ENCODE results near the gene FAM169A.
"Not testable (repeated sequence)": the region's sequence is repeated elsewhere in the genome, so short reads cannot be mapped to it uniquely, and the experiment has no call there.

FAM169A gene

GRCh38 chr5:74866596-74867162 is 492 bp upstream of the FAM169A start:
- DNase-seq, result no peak

GRCh38 chr5:74865256-74865803 is 857 bp downstream of the FAM169A start:
- peak in 1 of 2 donors; percentile 10 for DNase-seq

- DNase-seq, result no peak
Measured at GRCh38 chr5:74864823-74865222, 1.4 kb downstream of the FAM169A start.

- DNase-seq, result no peak
Measured at GRCh38 chr5:74863726-74864125, 2.5 kb downstream of the FAM169A start.

GRCh38 chr5:74862221-74862620 is 4.0 kb downstream of the FAM169A start:
- DNase-seq, result no peak

GRCh38 chr5:74856975-74857374 is 9.2 kb downstream of the FAM169A start:
- DNase-seq, result not testable (repeated sequence)

DNA sequence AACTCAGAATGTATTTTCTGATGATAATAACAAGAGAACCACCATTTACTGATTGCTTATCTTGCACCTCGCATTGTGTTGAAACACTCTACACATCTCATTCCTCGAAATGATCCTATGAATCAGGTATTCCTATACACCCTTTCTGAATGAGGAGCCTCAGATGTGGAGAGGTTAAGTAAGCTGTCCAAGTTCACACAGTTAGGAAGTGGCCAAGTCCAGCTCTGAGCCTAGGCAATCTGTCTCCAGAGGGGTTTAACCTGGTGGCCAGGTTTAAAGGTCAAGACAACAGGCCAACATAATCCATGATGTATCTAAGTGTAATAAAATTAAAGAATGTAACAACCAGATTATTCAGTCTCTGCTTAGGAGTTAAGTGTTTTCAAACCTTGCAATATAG is 12.9 kb downstream of the FAM169A start:
- no peak for DNase-seq

- no peak for DNase-seq
Measured at GRCh38 chr5:74851684-74852353, 14.4 kb downstream of the FAM169A start.

GRCh38 chr5:74850789-74851425 is 15.3 kb downstream of the FAM169A start:
- DNase-seq, result no peak

DNA sequence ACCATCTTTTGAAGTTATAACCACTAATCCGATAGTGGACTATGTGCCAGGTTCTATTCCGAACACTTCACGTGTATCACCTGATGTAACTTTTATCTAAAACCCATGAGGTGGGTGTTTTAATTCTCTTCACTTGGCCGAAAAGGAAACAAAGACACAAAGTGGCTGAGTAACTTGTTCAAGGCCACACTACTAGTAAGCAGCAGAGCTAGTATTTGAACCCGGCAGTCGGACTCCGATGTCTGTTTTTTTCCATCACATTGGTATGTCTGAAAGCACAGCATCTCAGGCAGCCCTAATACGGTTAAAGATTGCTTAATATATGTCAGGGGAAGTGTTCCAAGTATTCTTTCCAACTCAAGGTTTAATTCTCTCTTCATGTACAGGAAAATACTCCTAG is 16.2 kb downstream of the FAM169A start:
- DNase-seq, result no peak

- DNase-seq, result no peak
Measured at GRCh38 chr5:74848553-74849025, 17.6 kb downstream of the FAM169A start.

DNA sequence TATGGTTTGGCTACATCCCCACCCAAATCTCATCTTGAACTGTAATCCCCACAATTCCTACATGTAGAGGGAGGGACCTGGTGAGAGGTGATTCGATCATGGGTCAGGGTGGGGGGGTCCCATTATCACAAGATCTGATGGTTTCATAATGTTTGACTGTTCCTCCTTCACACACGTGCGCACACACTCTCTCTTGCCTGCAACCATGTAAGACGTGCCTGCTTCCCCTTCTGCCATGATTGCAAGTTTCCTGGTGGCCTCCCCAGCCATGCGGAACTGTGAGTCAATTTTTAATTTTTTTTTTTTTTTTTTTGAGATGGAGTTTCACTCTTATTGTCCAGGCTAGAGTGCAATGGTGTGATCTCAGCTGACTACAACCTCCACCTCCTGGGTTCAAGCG is 27.0 kb downstream of the FAM169A start:
- no peak for DNase-seq

DNA sequence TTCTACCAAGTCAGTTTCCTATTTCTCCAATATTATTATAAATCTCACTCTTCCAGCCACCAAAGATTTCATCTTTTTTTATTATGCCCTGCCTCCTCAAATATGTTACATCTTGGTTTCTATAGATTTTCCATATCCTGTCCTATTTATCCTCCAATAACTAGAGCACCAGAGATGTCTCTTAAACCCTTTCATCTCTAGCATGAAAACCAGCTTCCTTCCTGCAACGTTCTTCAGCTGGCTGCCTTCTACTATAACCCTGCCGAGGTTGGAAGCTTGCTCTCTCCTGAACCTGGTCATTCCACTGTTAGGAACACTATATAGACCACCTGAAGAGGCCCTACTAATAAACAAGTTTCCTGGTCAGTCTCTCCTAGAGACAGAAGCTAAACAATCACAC is 27.9 kb downstream of the FAM169A start:
- no peak for DNase-seq

GRCh38 chr5:74837115-74837514 is 29.1 kb downstream of the FAM169A start:
- DNase-seq, result no peak

DNA sequence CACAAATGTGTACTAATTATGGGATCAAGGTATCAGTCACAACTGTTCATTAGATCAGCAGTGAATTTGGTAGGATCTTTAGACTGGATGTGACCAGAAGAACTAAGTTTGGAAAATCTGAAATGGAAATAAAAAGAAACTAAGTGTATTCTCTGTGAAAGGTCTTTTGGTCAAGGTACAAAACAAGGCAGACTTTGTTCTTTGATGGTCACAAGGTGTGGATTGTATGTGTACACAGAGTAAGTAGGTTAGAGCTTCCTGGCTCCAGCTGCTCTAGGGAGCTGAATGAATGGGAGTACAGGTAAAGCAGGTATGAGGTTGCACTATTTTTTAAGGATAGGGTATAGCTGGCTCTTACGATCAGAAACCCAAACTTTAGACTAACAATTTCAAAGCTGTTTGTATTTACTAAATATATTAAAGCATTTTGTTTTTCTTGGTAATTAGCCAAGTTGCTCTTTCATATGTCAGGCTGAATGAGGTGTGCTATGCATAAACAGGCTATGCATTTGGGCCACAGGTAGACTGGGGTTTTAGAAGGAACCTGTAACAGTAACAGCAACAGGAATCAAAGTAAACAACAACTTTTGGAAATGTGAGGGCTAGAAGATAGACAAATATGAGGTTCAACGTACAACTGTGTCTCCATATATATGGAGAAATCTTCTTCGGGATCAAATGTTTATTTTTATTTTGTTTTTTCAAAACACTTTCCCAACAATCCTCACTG is 32.5 kb downstream of the FAM169A start:
- DNase-seq, result no peak

- no peak for DNase-seq
Measured at GRCh38 chr5:74829413-74829812, 36.8 kb downstream of the FAM169A start.

DNA sequence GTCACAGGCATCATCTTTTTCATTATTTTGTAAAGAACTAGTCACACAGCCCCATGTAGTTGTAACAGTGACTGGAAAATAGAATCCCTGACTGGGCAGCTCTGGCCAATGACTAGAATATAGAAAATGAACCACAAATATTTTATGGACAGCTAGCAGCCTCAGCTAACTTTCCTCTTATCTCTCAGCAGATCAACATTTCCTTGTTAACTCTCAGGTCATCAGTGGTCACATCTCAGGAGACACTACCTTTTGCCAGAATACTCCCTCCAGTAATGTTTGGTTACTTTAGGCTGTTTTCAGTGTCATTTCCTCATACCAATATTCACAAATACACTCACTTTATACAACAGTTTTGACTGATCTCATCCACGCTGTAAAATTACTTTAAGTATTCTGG is 43.9 kb downstream of the FAM169A start:
- no peak for DNase-seq

DNA sequence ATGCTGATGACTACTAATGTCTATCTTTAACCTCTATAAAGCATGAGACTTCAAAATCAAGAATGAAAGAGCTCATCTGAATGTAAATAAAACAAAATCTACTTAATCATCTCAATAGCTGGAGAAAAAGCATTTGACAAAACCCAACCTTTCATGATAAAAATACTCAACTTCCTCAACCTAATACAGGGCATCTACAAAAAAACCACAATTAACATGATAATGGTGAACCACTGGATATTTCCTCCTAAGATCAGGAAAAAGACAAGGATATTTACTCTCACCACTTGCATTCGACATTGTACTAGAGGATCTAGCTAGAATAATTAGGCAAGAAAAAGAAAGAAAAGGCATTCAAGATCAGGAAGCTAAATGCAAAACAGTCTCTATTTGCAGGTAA is 49.3 kb downstream of the FAM169A start:
- no peak for DNase-seq

DNA sequence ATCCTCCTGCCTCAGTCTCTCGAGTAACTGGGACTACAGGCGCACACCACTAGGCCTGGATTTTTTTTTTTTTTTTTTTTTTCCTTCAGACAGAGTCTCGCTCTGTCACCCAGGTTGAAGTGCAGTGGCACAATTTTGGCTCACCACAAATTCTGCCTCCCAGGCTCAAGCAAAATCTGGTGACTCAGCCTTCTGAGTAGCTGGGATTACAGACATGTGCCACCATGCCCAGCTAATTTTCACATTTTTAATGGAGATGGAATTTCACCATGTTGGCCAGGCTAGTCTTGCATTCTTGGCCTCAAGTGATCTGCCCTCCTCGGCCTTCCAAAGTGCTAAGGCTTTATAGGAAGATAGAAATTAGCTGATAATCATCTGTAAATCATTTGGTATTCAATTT is 55.3 kb downstream of the FAM169A start:
- DNase-seq, result no peak

DNA sequence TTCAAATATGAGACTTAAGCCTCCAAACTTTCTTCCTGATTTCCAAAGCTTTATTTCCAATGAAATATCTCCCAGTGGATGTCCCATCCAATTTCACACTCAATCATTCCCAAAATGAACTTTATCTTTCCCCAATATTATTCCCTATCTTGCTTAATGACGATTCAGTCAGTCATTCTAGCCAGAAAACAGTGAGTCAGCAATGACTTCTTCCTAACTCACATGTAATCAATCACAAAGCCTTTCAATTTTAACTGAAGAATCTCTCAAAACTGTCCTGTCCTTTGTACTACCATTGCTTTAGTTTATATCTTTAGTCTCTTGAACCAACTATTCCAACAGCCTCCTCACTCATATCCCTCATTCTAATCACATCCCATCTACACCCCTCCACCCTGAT is 64.2 kb downstream of the FAM169A start:
- DNase-seq, result no peak

- no peak for DNase-seq
Measured at GRCh38 chr5:74801197-74801596, 65.0 kb downstream of the FAM169A start.

- no peak for DNase-seq
Measured at GRCh38 chr5:74798977-74799911, 66.9 kb downstream of the FAM169A start.

All from stimulated activated CD4-positive, alpha-beta T cell treated with anti-CD3 and anti-CD28 coated beads, Interleukin-2, amount 100 ng/mL, for 24 hours (primary cell).